DOHH2 (cell line): Measurements from ENCODE around the gene TCERG1L.

ENCODE experiments used
- CTCF ChIP-seq: fragments of 200-600 bp; sonication (generic); IDR thresholded peaks from one replicate; pipeline ENCODE4 v1.5.1; 2014; ENCODE audit warnings: antibody characterized with exemption, mild to moderate bottlenecking, low read depth, low read length; ENCODE audit not compliant: poor library complexity, severe bottlenecking
- EZH2phosphoT487 ChIP-seq: fragments of 200-600 bp; sonication (generic); IDR thresholded peaks from 2 replicates; pipeline ENCODE4 v1.6.1; 2017; ENCODE audit warnings: borderline replicate concordance, mild to moderate bottlenecking, antibody characterized with exemption, low read length, moderate library complexity, mixed read lengths

GRCh38 chr10:131345691-131346090 lies 34.2 kb upstream of the TCERG1L start:
- no peak for TF ChIP-seq CTCF
- TF ChIP-seq EZH2phosphoT487 = no peak
